ENCODE data around the gene MEI1.

DNA sequence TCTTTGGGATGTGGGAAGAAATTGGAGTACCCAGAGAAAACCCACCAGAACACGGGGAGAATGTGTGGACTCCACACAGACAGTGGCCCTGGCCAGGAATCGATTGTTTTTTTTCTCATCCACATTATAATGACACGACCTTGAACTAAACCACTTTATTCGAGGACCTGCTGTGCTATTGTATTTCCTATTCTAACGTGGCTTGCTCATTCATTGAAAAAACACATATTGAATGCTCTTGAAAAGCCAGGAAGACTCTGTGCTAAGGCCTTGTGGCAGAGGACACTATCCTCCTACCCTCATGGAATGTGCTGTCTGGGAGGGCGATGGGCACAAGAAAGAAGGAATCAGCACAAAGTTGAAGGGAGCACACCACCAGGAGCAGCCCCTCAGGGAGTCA is 124.5 kb downstream of the MEI1 start:
- TF ChIP-seq POLR2AphosphoS5 (IDR thresholded peaks at IDR 0.05): no peak
- TF ChIP-seq, protein P1, sequence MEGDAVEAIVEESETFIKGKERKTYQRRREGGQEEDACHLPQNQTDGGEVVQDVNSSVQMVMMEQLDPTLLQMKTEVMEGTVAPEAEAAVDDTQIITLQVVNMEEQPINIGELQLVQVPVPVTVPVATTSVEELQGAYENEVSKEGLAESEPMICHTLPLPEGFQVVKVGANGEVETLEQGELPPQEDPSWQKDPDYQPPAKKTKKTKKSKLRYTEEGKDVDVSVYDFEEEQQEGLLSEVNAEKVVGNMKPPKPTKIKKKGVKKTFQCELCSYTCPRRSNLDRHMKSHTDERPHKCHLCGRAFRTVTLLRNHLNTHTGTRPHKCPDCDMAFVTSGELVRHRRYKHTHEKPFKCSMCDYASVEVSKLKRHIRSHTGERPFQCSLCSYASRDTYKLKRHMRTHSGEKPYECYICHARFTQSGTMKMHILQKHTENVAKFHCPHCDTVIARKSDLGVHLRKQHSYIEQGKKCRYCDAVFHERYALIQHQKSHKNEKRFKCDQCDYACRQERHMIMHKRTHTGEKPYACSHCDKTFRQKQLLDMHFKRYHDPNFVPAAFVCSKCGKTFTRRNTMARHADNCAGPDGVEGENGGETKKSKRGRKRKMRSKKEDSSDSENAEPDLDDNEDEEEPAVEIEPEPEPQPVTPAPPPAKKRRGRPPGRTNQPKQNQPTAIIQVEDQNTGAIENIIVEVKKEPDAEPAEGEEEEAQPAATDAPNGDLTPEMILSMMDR (IDR thresholded peaks at IDR 0.05): no peak
- TF ChIP-seq POLR2A (IDR thresholded peaks at IDR 0.05): no peak
- TF ChIP-seq EP300 (IDR thresholded peaks at IDR 0.05): no peak

All from upper lobe of left lung (tissue), 4 donors.